ENCODE data around the gene CAMSAP3.

DNA sequence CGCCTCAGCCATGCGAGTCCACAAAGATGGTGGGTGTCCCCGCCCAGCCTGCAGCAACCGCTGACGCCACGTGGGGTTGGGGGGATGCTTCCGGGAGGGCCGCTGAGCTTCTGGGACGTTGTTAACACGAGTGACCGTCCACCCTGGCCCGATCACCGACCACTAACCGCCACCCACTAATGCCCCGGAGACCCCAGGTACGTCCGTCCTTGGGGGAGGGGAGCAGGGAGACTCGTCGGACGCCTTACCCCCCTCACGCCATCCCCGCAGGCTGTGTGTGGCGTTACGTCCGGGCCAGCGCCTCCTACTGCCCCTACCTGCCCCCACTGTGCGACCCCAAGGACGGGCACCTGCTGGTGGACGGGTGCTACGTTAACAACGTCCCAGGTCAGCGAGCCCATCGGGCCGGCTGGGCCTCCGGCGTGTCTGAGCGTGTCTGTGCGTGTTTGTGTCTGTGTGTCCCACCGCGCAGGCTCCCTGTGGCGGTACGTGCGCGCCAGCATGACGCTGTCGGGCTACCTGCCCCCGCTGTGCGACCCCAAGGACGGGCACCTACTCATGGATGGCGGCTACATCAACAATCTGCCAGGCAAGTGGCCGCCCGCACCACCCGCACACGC is 38.9 kb upstream of the CAMSAP3 start:
- no peak for TF ChIP-seq CTCF (IDR thresholded peaks at IDR 0.05 in 8 of 11, conservative IDR thresholded peaks at IDR 0.05 in 3 of 11)
- TF ChIP-seq POLR2A (IDR thresholded peaks at IDR 0.05), result no peak

Measured in spleen (tissue), 7 donors.